ENCODE results near the gene SAMD13.

The SAMD13 gene

GRCh38 chr1:84356881-84357280 is 55.4 kb downstream of the SAMD13 start:
- no peak overlapping the region for H3K4me3 ChIP-seq (ENCODE audit: control insufficient read depth, low read depth, low read length)
- no peak for DNase-seq (ENCODE audit: low read depth)
- no peak for TF ChIP-seq CTCF (conservative IDR thresholded peaks at IDR 0.05; ENCODE audit: control insufficient read depth, insufficient read depth, low read depth, low read length)

GRCh38 chr1:84358695-84359094 is 57.2 kb downstream of the SAMD13 start:
- TF ChIP-seq CTCF (conservative IDR thresholded peaks at IDR 0.05; ENCODE audit: control insufficient read depth, insufficient read depth, low read depth, low read length), result no peak
- DNase-seq (ENCODE audit: low read depth), result no peak
- H3K4me3 ChIP-seq (ENCODE audit: control insufficient read depth, low read depth, low read length), result no peak overlapping the region

GRCh38 chr1:84360316-84360715 is 58.8 kb downstream of the SAMD13 start:
- no peak for DNase-seq (ENCODE audit: low read depth)
- no peak for TF ChIP-seq CTCF (conservative IDR thresholded peaks at IDR 0.05; ENCODE audit: control insufficient read depth, insufficient read depth, low read depth, low read length)
- H3K4me3 ChIP-seq (ENCODE audit: control insufficient read depth, low read depth, low read length), result no peak overlapping the region

- DNase-seq (ENCODE audit: low read depth), result no peak
- no peak overlapping the region for H3K4me3 ChIP-seq (ENCODE audit: control insufficient read depth, low read depth, low read length)
- no peak for TF ChIP-seq CTCF (conservative IDR thresholded peaks at IDR 0.05; ENCODE audit: control insufficient read depth, insufficient read depth, low read depth, low read length)
Observed at GRCh38 chr1:84361796-84362195, 60.3 kb downstream of the SAMD13 start.

GRCh38 chr1:84363019-84363418 is 61.5 kb downstream of the SAMD13 start:
- DNase-seq (ENCODE audit: low read depth), result no peak
- H3K4me3 ChIP-seq (ENCODE audit: control insufficient read depth, low read depth, low read length), result no peak overlapping the region
- TF ChIP-seq CTCF (conservative IDR thresholded peaks at IDR 0.05; ENCODE audit: control insufficient read depth, insufficient read depth, low read depth, low read length), result no peak

- no peak overlapping the region for H3K4me3 ChIP-seq (ENCODE audit: control insufficient read depth, low read depth, low read length)
- no peak for DNase-seq (ENCODE audit: low read depth)
- no peak for TF ChIP-seq CTCF (conservative IDR thresholded peaks at IDR 0.05; ENCODE audit: control insufficient read depth, insufficient read depth, low read depth, low read length)
Observed at GRCh38 chr1:84363622-84364021, 62.1 kb downstream of the SAMD13 start.
